ENCODE data around the gene MYL3. TPM values are rescaled to one million over a fixed set of nuclear protein-coding genes. Genes with fewer than 3 reads are reported as not detected.

Gene MYL3
- total and polyA plus RNA-seq, 2 of the 4 experiments (the other 2 are of a cell fraction), result 0.09 TPM; not detected in 1

GRCh38 chr3:46881596-46882376 is 18.5 kb upstream of the MYL3 start:
- TF ChIP-seq SMC3 (IDR thresholded peaks at IDR 0.05; ENCODE audit: low read depth, low read length) (no peak), RAD21 (IDR thresholded peaks at IDR 0.05; ENCODE audit: low read length) (no peak), USF2 (IDR thresholded peaks at IDR 0.05; ENCODE audit: low read depth, low read length) (no peak), NFE2L2 (IDR thresholded peaks at IDR 0.05; ENCODE audit: low read depth, low read length) (no peak), MXI1 (IDR thresholded peaks at IDR 0.05; ENCODE audit: borderline replicate concordance, low read depth, low read length) (no peak), MAFK (IDR thresholded peaks at IDR 0.05; ENCODE audit: low read depth, low read length) (no peak), RCOR1 (IDR thresholded peaks at IDR 0.05; ENCODE audit: insufficient replicate concordance, low read length) (no peak), POLR2A (IDR thresholded peaks at IDR 0.05; ENCODE audit: low read depth, low read length) (no peak), CTCF (conservative IDR thresholded peaks at IDR 0.05; ENCODE audit: low read depth, low read length) (no peak), ELK1 (IDR thresholded peaks at IDR 0.05; ENCODE audit: borderline replicate concordance, low read depth, low read length) (no peak), MAZ (IDR thresholded peaks at IDR 0.05; ENCODE audit: borderline replicate concordance, low read depth, low read length) (no peak), CEBPB (IDR thresholded peaks at IDR 0.05; ENCODE audit: low read depth, low read length) (no peak), RFX5 (IDR thresholded peaks at IDR 0.05; ENCODE audit: low read depth, low read length) (no peak), CHD1 (IDR thresholded peaks at IDR 0.05; ENCODE audit: low read depth, low read length) (no peak)
- 4% methylated on average over 19 of the region's 83 CpGs; no CpG with 5 or more reads in 1 of the 2 experiments for WGBS, 2 experiments (ENCODE audit: extremely low coverage in 2 of 2, insufficient read length in 1 of 2)
- Histone ChIP-seq H2BK15ac (ENCODE audit: low read depth, low read length) (no peak overlapping the region), H3K4me2 (ENCODE audit: low read depth, low read length) (peak overlapping the region; percentile 88; the same call in 1 of the 2 replicates), H4K5ac (ENCODE audit: low read depth, low read length) (no peak overlapping the region), H3K27ac (ENCODE audit: insufficient read depth, low read length) (no peak overlapping the region), H3K18ac (ENCODE audit: low read depth, low read length) (no peak overlapping the region), H3K4me1 (ENCODE audit: control insufficient read depth, insufficient read depth, low read length) (no peaks in the 10 kb centered on the region), H2BK5ac (ENCODE audit: low read depth, low read length, poor library complexity, severe bottlenecking) (no peak overlapping the region), H3K36me3 (ENCODE audit: control insufficient read depth, insufficient read depth, low read length) (no peaks in the 10 kb centered on the region), H3K9me1 (ENCODE audit: insufficient read depth, low read length) (no peaks in the 10 kb centered on the region), H3K9ac (ENCODE audit: low read depth, low read length) (peak overlapping the region; percentile 12; the same call in 1 of the 2 replicates), H3K4ac (ENCODE audit: low read depth, low read length) (no peak overlapping the region), H3K4me3 (ENCODE audit: insufficient read depth, low read depth, low read length) (peak overlapping the region; percentile 51; the same call in 1 of the 2 replicates), H3K27me3 (ENCODE audit: control insufficient read depth, insufficient read depth, low read length) (peaks cover 58% of the 10 kb centered on the region), H3K14ac (replicated peaks; ENCODE audit: low read depth, low read length) (no peak overlapping the region), H2BK20ac (ENCODE audit: low read depth, low read length) (no peak overlapping the region), H2BK120ac (ENCODE audit: low read depth, low read length) (no peak overlapping the region), H4K20me1 (ENCODE audit: insufficient read depth, low read length) (no peaks in the 10 kb centered on the region), H3K9me3 (ENCODE audit: control insufficient read depth, insufficient read depth, low read length) (no peaks in the 10 kb centered on the region), H4K8ac (ENCODE audit: low read depth in 2 of 2, low read length in 2 of 2) (no peak overlapping the region), H3K79me1 (ENCODE audit: low read depth in 1 of 2, low read length in 2 of 2) (no peaks in the 10 kb centered on the region), H2AFZ (replicated peaks; ENCODE audit: low read length, poor library complexity) (peak overlapping the region; percentile 72), H2AK9ac (replicated peaks; ENCODE audit: low read depth, low read length, poor library complexity) (no peak overlapping the region), H2AK5ac (ENCODE audit: low read depth, low read length) (no peak overlapping the region), H3K23ac (ENCODE audit: low read depth, low read length) (no peak overlapping the region), H3K56ac (ENCODE audit: extremely low read depth, insufficient read depth, low read length) (no peak overlapping the region), H4K91ac (ENCODE audit: insufficient read depth, low read depth, low read length) (no peak overlapping the region)
- ChIA-PET CTCF (interaction anchor here (1.0 kb wide), 1 partner anchor 8 kb away, joined by 6 read pairs; no protein-coding TSS in a partner anchor), POLR2A (ENCODE audit: unreplicated experiment) (interaction anchor here (0.6 kb wide), 1 partner anchor 261 kb away, joined by 3 read pairs; no protein-coding TSS in a partner anchor)
- in situ Hi-C loops (cut with MboI; ENCODE audit: low sequenced_read_pairs), result loop anchor here (25.0 kb wide), 1 partner anchor 394 kb away; the partner anchor contains the start of gene RTP3
- BruUV-seq (replicated peaks), result no TSS peak
- intact Hi-C loops (cut with micrococcal nuclease), result loop anchor here (1.0 kb wide), 1 partner anchor 27 kb away; no protein-coding TSS in a partner anchor
- dilution Hi-C loops (cut with HindIII; ENCODE audit: low sequenced_read_pairs, unreplicated experiment), result no loop called here
- ATAC-seq (ENCODE audit: low read depth) (peak; percentile 31), DNase-seq (no peak)
